ENCODE results near the gene PARVA. TPM values are rescaled to one million over a fixed set of nuclear protein-coding genes. Genes with fewer than 3 reads are reported as not detected.

Gene PARVA
- total and polyA plus RNA-seq, 9 of the 15 experiments (the other 6 are each of a cell fraction or from before 2014, with no cell fraction given): 0.11 TPM; not detected in 8

DNA sequence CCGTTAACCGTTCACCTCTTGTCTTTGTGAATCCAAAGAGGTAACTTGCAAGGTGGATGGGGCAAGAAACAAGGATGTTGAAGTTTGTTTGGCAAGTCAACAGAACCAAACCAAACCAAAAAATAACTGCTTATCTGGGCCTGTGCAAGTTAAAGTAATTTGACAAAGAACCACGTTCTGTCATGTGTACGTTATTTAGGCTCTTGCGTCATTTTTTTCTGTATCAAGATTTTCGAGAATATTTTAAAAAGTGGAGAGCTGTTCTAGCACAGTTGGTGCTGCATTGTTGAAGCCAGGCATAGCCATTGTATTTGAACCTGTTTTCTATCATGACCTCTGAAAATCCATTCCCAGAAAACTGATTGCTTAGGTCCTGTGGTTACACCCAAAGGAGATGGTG is 55.1 kb downstream of the PARVA start:
- no peak overlapping the region for H2AFZ ChIP-seq (ENCODE audit: low read depth, low read length)
- H3K79me2 ChIP-seq (ENCODE audit: control insufficient read depth, insufficient read depth, low read length): no peaks in the 10 kb centered on the region
- no peaks in the 10 kb centered on the region for H3K36me3 ChIP-seq (ENCODE audit: control insufficient read depth, insufficient read depth, low read length)
- no peaks in the 10 kb centered on the region for H4K20me1 ChIP-seq (replicated peaks; ENCODE audit: control insufficient read depth, insufficient read depth, low read length)
- intact Hi-C loops (cut with micrococcal nuclease) (loop anchor here (1.0 kb wide), 1 partner anchor 23 kb away; no protein-coding TSS in a partner anchor), in situ Hi-C loops (cut with MboI) (no loop called here)
- H3K4me3 ChIP-seq: no peak overlapping the region
- FAIRE-seq: no peak
- H3K9ac ChIP-seq (ENCODE audit: insufficient read depth in 1 of 2, low read depth in 2 of 2, low read length in 2 of 2): no peak overlapping the region
- BruUV-seq (replicated peaks): no TSS peak
- H3K9me3 ChIP-seq (replicated peaks; ENCODE audit: control insufficient read depth, insufficient read depth, low read depth, low read length): no peaks in the 10 kb centered on the region
- 13% methylated on average over 6 of the region's 6 CpGs for WGBS (ENCODE audit: insufficient coverage, low coverage, missing lambda C conversion rate)
- H3K4me2 ChIP-seq (ENCODE audit: insufficient read depth, low read length): no peak overlapping the region
- no peaks in the 10 kb centered on the region; a peak in 1 of 5 replicates for H3K4me1 ChIP-seq (replicated peaks in 1 of 2; ENCODE audit: control insufficient read depth in 2 of 2, insufficient read depth in 2 of 2, low read length in 2 of 2)
- no peak for ATAC-seq
- ChIA-PET CTCF (ENCODE audit: low intra/inter-chr PET ratio) (no interaction called here), POLR2A (interaction anchor here (1.1 kb wide), 1 partner anchor 10 kb away, joined by 5 read pairs; no protein-coding TSS in a partner anchor)
- no peaks in the 10 kb centered on the region for H3K9me1 ChIP-seq (ENCODE audit: control insufficient read depth, insufficient read depth, low read length)
- no peak for DNase-seq (ENCODE audit: extremely low read depth in 1 of 4, low spot score in 3 of 4)
- no peak overlapping the region for H3K27ac ChIP-seq (ENCODE audit: extremely low read depth, low read depth, low read length)
- H3K27me3 ChIP-seq (ENCODE audit: control insufficient read depth in 2 of 2, insufficient read depth in 2 of 2, low read length in 2 of 2): peaks cover 12 to 21% of the 10 kb centered on the region in 2 experiments; a peak in 3 of 5 replicates
- TF ChIP-seq ZEB2 (IDR thresholded peaks at IDR 0.05): no peak
- TF ChIP-seq ZNF143 (CRISPR knock-in tag; IDR thresholded peaks at IDR 0.05): no peak
- TF ChIP-seq CEBPB (tag; IDR thresholded peaks at IDR 0.05): peak; percentile 24; the same call in 1 of the 2 replicates
- no peak for TF ChIP-seq POLR2B (IDR thresholded peaks at IDR 0.05; ENCODE audit: low read depth, partially characterized antibody)
- TF ChIP-seq, protein P1, sequence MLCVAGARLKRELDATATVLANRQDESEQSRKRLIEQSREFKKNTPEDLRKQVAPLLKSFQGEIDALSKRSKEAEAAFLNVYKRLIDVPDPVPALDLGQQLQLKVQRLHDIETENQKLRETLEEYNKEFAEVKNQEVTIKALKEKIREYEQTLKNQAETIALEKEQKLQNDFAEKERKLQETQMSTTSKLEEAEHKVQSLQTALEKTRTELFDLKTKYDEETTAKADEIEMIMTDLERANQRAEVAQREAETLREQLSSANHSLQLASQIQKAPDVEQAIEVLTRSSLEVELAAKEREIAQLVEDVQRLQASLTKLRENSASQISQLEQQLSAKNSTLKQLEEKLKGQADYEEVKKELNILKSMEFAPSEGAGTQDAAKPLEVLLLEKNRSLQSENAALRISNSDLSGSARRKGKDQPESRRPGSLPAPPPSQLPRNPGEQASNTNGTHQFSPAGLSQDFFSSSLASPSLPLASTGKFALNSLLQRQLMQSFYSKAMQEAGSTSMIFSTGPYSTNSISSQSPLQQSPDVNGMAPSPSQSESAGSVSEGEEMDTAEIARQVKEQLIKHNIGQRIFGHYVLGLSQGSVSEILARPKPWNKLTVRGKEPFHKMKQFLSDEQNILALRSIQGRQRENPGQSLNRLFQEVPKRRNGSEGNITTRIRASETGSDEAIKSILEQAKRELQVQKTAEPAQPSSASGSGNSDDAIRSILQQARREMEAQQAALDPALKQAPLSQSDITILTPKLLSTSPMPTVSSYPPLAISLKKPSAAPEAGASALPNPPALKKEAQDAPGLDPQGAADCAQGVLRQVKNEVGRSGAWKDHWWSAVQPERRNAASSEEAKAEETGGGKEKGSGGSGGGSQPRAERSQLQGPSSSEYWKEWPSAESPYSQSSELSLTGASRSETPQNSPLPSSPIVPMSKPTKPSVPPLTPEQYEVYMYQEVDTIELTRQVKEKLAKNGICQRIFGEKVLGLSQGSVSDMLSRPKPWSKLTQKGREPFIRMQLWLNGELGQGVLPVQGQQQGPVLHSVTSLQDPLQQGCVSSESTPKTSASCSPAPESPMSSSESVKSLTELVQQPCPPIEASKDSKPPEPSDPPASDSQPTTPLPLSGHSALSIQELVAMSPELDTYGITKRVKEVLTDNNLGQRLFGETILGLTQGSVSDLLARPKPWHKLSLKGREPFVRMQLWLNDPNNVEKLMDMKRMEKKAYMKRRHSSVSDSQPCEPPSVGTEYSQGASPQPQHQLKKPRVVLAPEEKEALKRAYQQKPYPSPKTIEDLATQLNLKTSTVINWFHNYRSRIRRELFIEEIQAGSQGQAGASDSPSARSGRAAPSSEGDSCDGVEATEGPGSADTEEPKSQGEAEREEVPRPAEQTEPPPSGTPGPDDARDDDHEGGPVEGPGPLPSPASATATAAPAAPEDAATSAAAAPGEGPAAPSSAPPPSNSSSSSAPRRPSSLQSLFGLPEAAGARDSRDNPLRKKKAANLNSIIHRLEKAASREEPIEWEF (CRISPR knock-in tag; IDR thresholded peaks at IDR 0.05): no peak
- TF ChIP-seq CEBPG (CRISPR knock-in tag; IDR thresholded peaks at IDR 0.05): no peak
- peak; percentile 30 to 59; a peak in 3 of 4 replicates for TF ChIP-seq CEBPG (tag; conservative IDR thresholded peaks at IDR 0.05 in 1 of 2, IDR thresholded peaks at IDR 0.05 in 1 of 2)
- TF ChIP-seq KLF6 (CRISPR knock-in tag; IDR thresholded peaks at IDR 0.05; ENCODE audit: borderline replicate concordance): no peak
- TF ChIP-seq ZSCAN29 (IDR thresholded peaks at IDR 0.05): no peak
- TF ChIP-seq, protein P2, sequence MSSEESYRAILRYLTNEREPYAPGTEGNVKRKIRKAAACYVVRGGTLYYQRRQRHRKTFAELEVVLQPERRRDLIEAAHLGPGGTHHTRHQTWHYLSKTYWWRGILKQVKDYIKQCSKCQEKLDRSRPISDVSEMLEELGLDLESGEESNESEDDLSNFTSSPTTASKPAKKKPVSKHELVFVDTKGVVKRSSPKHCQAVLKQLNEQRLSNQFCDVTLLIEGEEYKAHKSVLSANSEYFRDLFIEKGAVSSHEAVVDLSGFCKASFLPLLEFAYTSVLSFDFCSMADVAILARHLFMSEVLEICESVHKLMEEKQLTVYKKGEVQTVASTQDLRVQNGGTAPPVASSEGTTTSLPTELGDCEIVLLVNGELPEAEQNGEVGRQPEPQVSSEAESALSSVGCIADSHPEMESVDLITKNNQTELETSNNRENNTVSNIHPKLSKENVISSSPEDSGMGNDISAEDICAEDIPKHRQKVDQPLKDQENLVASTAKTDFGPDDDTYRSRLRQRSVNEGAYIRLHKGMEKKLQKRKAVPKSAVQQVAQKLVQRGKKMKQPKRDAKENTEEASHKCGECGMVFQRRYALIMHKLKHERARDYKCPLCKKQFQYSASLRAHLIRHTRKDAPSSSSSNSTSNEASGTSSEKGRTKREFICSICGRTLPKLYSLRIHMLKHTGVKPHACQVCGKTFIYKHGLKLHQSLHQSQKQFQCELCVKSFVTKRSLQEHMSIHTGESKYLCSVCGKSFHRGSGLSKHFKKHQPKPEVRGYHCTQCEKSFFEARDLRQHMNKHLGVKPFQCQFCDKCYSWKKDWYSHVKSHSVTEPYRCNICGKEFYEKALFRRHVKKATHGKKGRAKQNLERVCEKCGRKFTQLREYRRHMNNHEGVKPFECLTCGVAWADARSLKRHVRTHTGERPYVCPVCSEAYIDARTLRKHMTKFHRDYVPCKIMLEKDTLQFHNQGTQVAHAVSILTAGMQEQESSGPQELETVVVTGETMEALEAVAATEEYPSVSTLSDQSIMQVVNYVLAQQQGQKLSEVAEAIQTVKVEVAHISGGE (CRISPR knock-in tag; IDR thresholded peaks at IDR 0.05): no peak
- TF ChIP-seq, protein P3, sequence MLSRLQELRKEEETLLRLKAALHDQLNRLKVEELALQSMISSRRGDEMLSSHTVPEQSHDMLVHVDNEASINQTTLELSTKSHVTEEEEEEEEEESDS (CRISPR knock-in tag; IDR thresholded peaks at IDR 0.05): no peak
- TF ChIP-seq KLF1 (tag; IDR thresholded peaks at IDR 0.05): no peak
- no peak for TF ChIP-seq MCM3 (IDR thresholded peaks at IDR 0.05)
- no peak for TF ChIP-seq HLTF (IDR thresholded peaks at IDR 0.05)

All from K562 (cell line).